ENCODE measurements around the gene APMAP.

Gene APMAP

GRCh38 chr20:24992487-24993205, at the start of gene APMAP:
TSS of gene APMAP (minus strand) at chr20:24992751. CDS start at chr20:24992688, 63 bp downstream.
- DNase-seq: peak; percentile 71

GRCh38 chr20:25041813-25042530, 49.4 kb upstream of the APMAP start:
- no peak for DNase-seq

- DNase-seq: no peak
These were observed 47.9 kb upstream of the APMAP start for GRCh38 chr20:25040438-25040831.

- DNase-seq: no peak
These were observed 47.3 kb upstream of the APMAP start for GRCh38 chr20:25039697-25040437.

- DNase-seq: no peak
These were observed 46.1 kb upstream of the APMAP start for GRCh38 chr20:25038591-25039015.

GRCh38 chr20:25038103-25038410, 45.5 kb upstream of the APMAP start:
- DNase-seq: no peak

GRCh38 chr20:25037288-25038102, 44.9 kb upstream of the APMAP start:
- DNase-seq: no peak

GRCh38 chr20:25036331-25036936, 43.9 kb upstream of the APMAP start:
- DNase-seq: no peak

- DNase-seq: no peak
These were observed 43.4 kb upstream of the APMAP start for GRCh38 chr20:25035921-25036320.

GRCh38 chr20:25033924-25034300, 41.4 kb upstream of the APMAP start:
- no peak for DNase-seq

GRCh38 chr20:25033265-25033923, 40.8 kb upstream of the APMAP start:
- peak; percentile 7 for DNase-seq

GRCh38 chr20:25032478-25033264, 40.1 kb upstream of the APMAP start:
- DNase-seq: peak; percentile 85

- DNase-seq: no peak
These were observed 39.5 kb upstream of the APMAP start for GRCh38 chr20:25032065-25032477.

GRCh38 chr20:25031241-25031640, 38.7 kb upstream of the APMAP start:
- no peak for DNase-seq

GRCh38 chr20:25030649-25031207, 38.2 kb upstream of the APMAP start:
- no peak for DNase-seq

GRCh38 chr20:25030007-25030648, 37.6 kb upstream of the APMAP start:
- DNase-seq: no peak

GRCh38 chr20:25025986-25026605, 33.5 kb upstream of the APMAP start:
- no peak for DNase-seq

GRCh38 chr20:25025091-25025861, 32.7 kb upstream of the APMAP start:
- no peak for DNase-seq

- DNase-seq: no peak
These were observed 31.6 kb upstream of the APMAP start for GRCh38 chr20:25024171-25024570.

Measured in NCI-H1048 (cell line).